Mucosa of rectum (tissue), 2 donors: ENCODE measurements around the gene ELOVL5.

Experiments used
- H3K27ac ChIP-seq, 2 donors: one replicate each; pipeline ENCODE4 v1.7.0; 2013; ENCODE audit warnings: inconsistent platforms in 2 of 2, low read depth in 2 of 2, low read length in 2 of 2
- H3K27me3 ChIP-seq, 2 donors: one replicate each; pipeline ENCODE4 v1.7.0; 2013; ENCODE audit warnings: low read length in 2 of 2; ENCODE audit not compliant: control insufficient read depth in 2 of 2, insufficient read depth in 2 of 2
- H3K36me3 ChIP-seq, 2 donors: one replicate each; pipeline ENCODE4 v1.7.0; 2013; ENCODE audit warnings: low read length in 2 of 2; ENCODE audit not compliant: control insufficient read depth in 2 of 2, insufficient read depth in 2 of 2
- H3K4me1 ChIP-seq, 2 donors: one replicate each; pipeline ENCODE4 v1.7.0; 2013; ENCODE audit warnings: low read length in 2 of 2, mild to moderate bottlenecking in 1 of 2; ENCODE audit not compliant: control insufficient read depth in 2 of 2, insufficient read depth in 2 of 2
- H3K4me3 ChIP-seq, 2 donors: one replicate each; pipeline ENCODE4 v1.7.0; 2013; ENCODE audit warnings: low read length in 2 of 2
- H3K9ac ChIP-seq, 2 donors: one replicate each; pipeline ENCODE4 v1.7.0; 2013; ENCODE audit warnings: low read length in 2 of 2, low read depth in 1 of 2, mild to moderate bottlenecking in 1 of 2
- H3K9me3 ChIP-seq, 2 donors: one replicate each; pipeline ENCODE4 v1.7.0; 2013; ENCODE audit warnings: low read length in 2 of 2; ENCODE audit not compliant: control insufficient read depth in 2 of 2
- donor health status: healthy.
- donor health status: Normal muscosa, but diverticular disease.

The ELOVL5 gene

GRCh38 chr6:53360093-53360912 lies 11.6 kb upstream of the ELOVL5 start:
- Histone ChIP-seq H3K4me1 (peaks cover 2 to 12% of the 10 kb centered on the region in 2 donors), H3K9ac (peak overlapping the region; percentile 74 to 92), H3K27me3 (no peaks in the 10 kb centered on the region), H3K9me3 (no peaks in the 10 kb centered on the region), H3K4me3 (peak overlapping the region; percentile 80 to 90), H3K36me3 (no peaks in the 10 kb centered on the region), H3K27ac (peak overlapping the region; percentile 89 to 91)

GRCh38 chr6:53359843-53360092 lies 11.0 kb upstream of the ELOVL5 start:
- peak overlapping the region; percentile 74 to 92 for H3K9ac ChIP-seq
- peak overlapping the region; percentile 89 to 91 for H3K27ac ChIP-seq
- H3K9me3 ChIP-seq, result no peaks in the 10 kb centered on the region
- H3K4me3 ChIP-seq, result peak overlapping the region; percentile 80 to 90
- H3K27me3 ChIP-seq, result no peaks in the 10 kb centered on the region
- no peaks in the 10 kb centered on the region for H3K36me3 ChIP-seq
- H3K4me1 ChIP-seq, result peaks cover 2 to 12% of the 10 kb centered on the region in 2 donors

GRCh38 chr6:53359095-53359842 lies 10.5 kb upstream of the ELOVL5 start:
- Histone ChIP-seq H3K9ac (peak overlapping the region; percentile 74 to 92), H3K9me3 (no peaks in the 10 kb centered on the region), H3K4me3 (peak overlapping the region; percentile 80 to 90), H3K36me3 (no peaks in the 10 kb centered on the region), H3K27me3 (no peaks in the 10 kb centered on the region), H3K27ac (peak overlapping the region; percentile 89 to 91), H3K4me1 (peaks cover 2 to 12% of the 10 kb centered on the region in 2 donors)

GRCh38 chr6:53358440-53359094 lies 9.8 kb upstream of the ELOVL5 start:
- peaks cover 2 to 12% of the 10 kb centered on the region in 2 donors for H3K4me1 ChIP-seq
- no peaks in the 10 kb centered on the region for H3K9me3 ChIP-seq
- no peaks in the 10 kb centered on the region for H3K27me3 ChIP-seq
- peak overlapping the region; percentile 74 to 92 for H3K9ac ChIP-seq
- H3K27ac ChIP-seq, result peak overlapping the region; percentile 89 to 91
- H3K4me3 ChIP-seq, result peak overlapping the region; percentile 80 to 90
- H3K36me3 ChIP-seq, result no peaks in the 10 kb centered on the region

GRCh38 chr6:53357576-53358360 lies 9.0 kb upstream of the ELOVL5 start:
- Histone ChIP-seq H3K27ac (peak overlapping the region in 1 of 2 donors; percentile 91), H3K9me3 (no peaks in the 10 kb centered on the region), H3K36me3 (no peaks in the 10 kb centered on the region), H3K4me3 (peak overlapping the region in 1 of 2 donors; percentile 80), H3K4me1 (peaks cover 2 to 12% of the 10 kb centered on the region in 2 donors), H3K27me3 (no peaks in the 10 kb centered on the region), H3K9ac (peak overlapping the region in 1 of 2 donors; percentile 92)

GRCh38 chr6:53353624-53354023 lies 4.9 kb upstream of the ELOVL5 start:
- H3K9ac ChIP-seq, result no peak overlapping the region
- no peak overlapping the region for H3K4me3 ChIP-seq
- H3K9me3 ChIP-seq, result no peaks in the 10 kb centered on the region
- no peak overlapping the region for H3K27ac ChIP-seq
- H3K4me1 ChIP-seq, result peaks cover 2 to 5% of the 10 kb centered on the region in 2 donors
- H3K36me3 ChIP-seq, result no peaks in the 10 kb centered on the region
- peaks cover 5 to 7% of the 10 kb centered on the region in 2 donors for H3K27me3 ChIP-seq

GRCh38 chr6:53352360-53352759 lies 3.6 kb upstream of the ELOVL5 start:
- H3K36me3 ChIP-seq, result no peaks in the 10 kb centered on the region
- H3K4me3 ChIP-seq, result no peak overlapping the region

GRCh38 chr6:53349209-53349693 lies 501 bp upstream of the ELOVL5 start:
- peak overlapping the region; percentile 61 to 78 for H3K9ac ChIP-seq

More at GRCh38 chr6:53352360-53352759, 3.6 kb upstream of the ELOVL5 start:
- Histone ChIP-seq H3K9ac (no peak overlapping the region), H3K27ac (no peak overlapping the region), H3K4me1 (peaks cover 0 to 2% of the 10 kb centered on the region in 2 donors), H3K27me3 (peaks cover 5 to 7% of the 10 kb centered on the region in 2 donors), H3K9me3 (no peaks in the 10 kb centered on the region)

GRCh38 chr6:53347921-53348370 lies 804 bp downstream of the ELOVL5 start:
- Histone ChIP-seq H3K36me3 (no peaks in the 10 kb centered on the region), H3K9me3 (no peaks in the 10 kb centered on the region), H3K27me3 (peaks cover 7 to 8% of the 10 kb centered on the region in 2 donors), H3K27ac (peak overlapping the region; percentile 83 to 89), H3K4me3 (peak overlapping the region; percentile 73 to 84), H3K9ac (peak overlapping the region; percentile 64 to 78), H3K4me1 (peaks cover 0 to 2% of the 10 kb centered on the region in 2 donors)

More at GRCh38 chr6:53349209-53349693, 501 bp upstream of the ELOVL5 start:
- no peaks in the 10 kb centered on the region for H3K36me3 ChIP-seq
- peak overlapping the region; percentile 73 to 84 for H3K4me3 ChIP-seq
- H3K27ac ChIP-seq, result peak overlapping the region; percentile 83 to 89
- peaks cover 7 to 8% of the 10 kb centered on the region in 2 donors for H3K27me3 ChIP-seq
- H3K4me1 ChIP-seq, result peaks cover 0 to 2% of the 10 kb centered on the region in 2 donors
- no peaks in the 10 kb centered on the region for H3K9me3 ChIP-seq
